ENCODE results near the gene KCNK2.
"Not testable (repeated sequence)": the region's sequence is repeated elsewhere in the genome, so short reads cannot be mapped to it uniquely, and the experiment has no call there.

KCNK2 gene

DNA sequence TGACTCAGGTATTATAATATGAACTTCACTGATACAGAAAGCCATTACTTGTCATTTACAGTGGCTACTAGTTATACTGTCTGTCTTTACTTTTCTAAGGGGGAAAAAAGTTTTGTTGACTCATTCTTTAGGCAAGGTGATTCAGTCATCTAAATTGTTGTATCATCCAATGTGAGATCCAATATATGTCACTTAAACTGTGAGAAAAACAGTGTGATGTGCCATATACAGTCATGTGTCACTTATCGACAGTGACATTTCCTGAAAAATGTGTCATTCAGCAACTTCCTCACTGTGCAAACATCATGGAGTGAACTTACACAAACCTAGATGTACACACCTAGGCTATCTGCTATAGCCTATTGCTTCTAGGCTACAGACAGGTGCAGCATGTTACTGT, 57.6 kb downstream of the KCNK2 start:
- H3K27me3 ChIP-seq (ENCODE audit: control insufficient read depth, insufficient read depth, low read length), result no peaks in the 10 kb centered on the region
- no peak overlapping the region for H3K4me3 ChIP-seq (ENCODE audit: low read length)
- no peak overlapping the region for H3K27ac ChIP-seq (ENCODE audit: low read depth, low read length)
- H3K4me1 ChIP-seq (ENCODE audit: control insufficient read depth, insufficient read depth, low read length), result no peaks in the 10 kb centered on the region
- H3K36me3 ChIP-seq (ENCODE audit: control insufficient read depth, insufficient read depth, low read length), result no peaks in the 10 kb centered on the region
- no peak overlapping the region for H3K9ac ChIP-seq (ENCODE audit: low read length)

DNA sequence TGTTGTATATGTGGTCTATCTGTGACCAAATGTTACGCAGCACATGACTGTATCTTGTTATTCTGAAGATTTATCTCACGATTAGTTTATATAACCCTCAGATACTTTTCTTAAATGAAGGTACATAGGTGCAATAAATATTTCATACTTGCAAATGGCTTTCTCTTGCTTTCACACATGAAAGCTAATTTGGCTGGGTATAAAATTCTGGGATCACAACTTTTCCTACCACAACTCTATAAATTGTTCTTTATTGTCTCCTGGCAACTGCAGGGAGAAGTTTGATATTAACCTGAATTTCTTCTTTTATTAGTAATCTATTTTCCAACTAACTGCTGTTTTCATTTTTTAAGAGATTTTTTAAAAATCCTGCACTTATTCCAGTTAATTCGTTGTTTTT, 58.9 kb downstream of the KCNK2 start:
- no peaks in the 10 kb centered on the region for H3K27me3 ChIP-seq (ENCODE audit: control insufficient read depth, insufficient read depth, low read length)
- no peaks in the 10 kb centered on the region for H3K36me3 ChIP-seq (ENCODE audit: control insufficient read depth, insufficient read depth, low read length)
- no peak overlapping the region for H3K27ac ChIP-seq (ENCODE audit: low read depth, low read length)
- no peak overlapping the region for H3K4me3 ChIP-seq (ENCODE audit: low read length)
- no peak overlapping the region for H3K9ac ChIP-seq (ENCODE audit: low read length)
- no peaks in the 10 kb centered on the region for H3K4me1 ChIP-seq (ENCODE audit: control insufficient read depth, insufficient read depth, low read length)

GRCh38 chr1:215143497-215143896, 61.0 kb downstream of the KCNK2 start:
- Histone ChIP-seq H3K27me3 (ENCODE audit: control insufficient read depth, insufficient read depth, low read length) (no peaks in the 10 kb centered on the region), H3K9ac (ENCODE audit: low read length) (no peak overlapping the region), H3K36me3 (ENCODE audit: control insufficient read depth, insufficient read depth, low read length) (no peaks in the 10 kb centered on the region), H3K4me1 (ENCODE audit: control insufficient read depth, insufficient read depth, low read length) (no peaks in the 10 kb centered on the region), H3K27ac (ENCODE audit: low read depth, low read length) (no peak overlapping the region), H3K4me3 (ENCODE audit: low read length) (no peak overlapping the region)

GRCh38 chr1:215146240-215146975, 63.9 kb downstream of the KCNK2 start:
- Histone ChIP-seq H3K27me3 (ENCODE audit: control insufficient read depth, insufficient read depth, low read length) (no peaks in the 10 kb centered on the region), H3K9ac (ENCODE audit: low read length) (no peak overlapping the region), H3K36me3 (ENCODE audit: control insufficient read depth, insufficient read depth, low read length) (no peaks in the 10 kb centered on the region), H3K27ac (ENCODE audit: low read depth, low read length) (no peak overlapping the region), H3K4me1 (ENCODE audit: control insufficient read depth, insufficient read depth, low read length) (no peaks in the 10 kb centered on the region), H3K4me3 (ENCODE audit: low read length) (no peak overlapping the region)

- Histone ChIP-seq H3K27ac (ENCODE audit: low read depth, low read length) (no peak overlapping the region), H3K4me1 (ENCODE audit: control insufficient read depth, insufficient read depth, low read length) (no peaks in the 10 kb centered on the region)
Observed at GRCh38 chr1:215147024-215147423, 64.5 kb downstream of the KCNK2 start.

DNA sequence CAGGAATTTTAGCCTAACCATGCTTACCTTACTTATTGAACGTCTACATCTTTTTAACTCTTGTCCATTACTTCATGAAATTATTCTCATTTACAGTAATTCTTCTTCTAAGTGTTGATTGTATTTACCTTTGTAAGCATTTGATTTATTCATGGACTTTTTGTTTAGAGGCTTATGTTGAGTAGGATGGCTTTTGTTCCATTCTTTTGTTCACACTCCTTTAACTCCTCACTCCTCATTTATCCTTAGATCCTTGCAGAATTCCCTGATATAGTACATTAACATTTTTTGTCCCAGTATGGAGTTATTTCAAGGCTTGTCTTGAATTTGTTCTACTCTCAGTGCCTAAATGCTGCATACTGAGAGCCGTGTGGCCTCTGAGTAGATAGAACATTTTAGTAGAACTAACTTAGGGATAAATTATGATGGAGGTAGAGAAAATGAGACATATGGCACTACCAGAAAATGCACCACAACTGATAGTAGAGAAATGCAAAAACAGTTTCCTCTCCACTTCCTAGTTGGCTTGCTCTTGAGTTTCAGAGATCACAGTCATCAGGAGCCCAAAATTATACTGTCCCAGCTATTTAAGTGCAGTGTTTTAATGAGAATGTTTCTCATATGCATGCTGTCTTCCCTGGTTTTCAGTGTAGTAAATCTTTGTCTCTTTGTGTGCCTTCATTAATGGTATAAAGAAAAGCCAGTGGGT, 69.5 kb downstream of the KCNK2 start:
- Histone ChIP-seq H3K36me3 (ENCODE audit: control insufficient read depth, insufficient read depth, low read length) (no peaks in the 10 kb centered on the region), H3K4me3 (ENCODE audit: low read length) (no peak overlapping the region), H3K4me1 (ENCODE audit: control insufficient read depth, insufficient read depth, low read length) (no peaks in the 10 kb centered on the region), H3K27me3 (ENCODE audit: control insufficient read depth, insufficient read depth, low read length) (no peaks in the 10 kb centered on the region), H3K9ac (ENCODE audit: low read length) (no peak overlapping the region), H3K27ac (ENCODE audit: low read depth, low read length) (no peak overlapping the region)

More at GRCh38 chr1:215147024-215147423, 64.5 kb downstream of the KCNK2 start:
- Histone ChIP-seq H3K27me3 (ENCODE audit: control insufficient read depth, insufficient read depth, low read length) (no peaks in the 10 kb centered on the region), H3K9ac (ENCODE audit: low read length) (no peak overlapping the region), H3K4me3 (ENCODE audit: low read length) (no peak overlapping the region), H3K36me3 (ENCODE audit: control insufficient read depth, insufficient read depth, low read length) (no peaks in the 10 kb centered on the region)

GRCh38 chr1:215156232-215156631, 73.7 kb downstream of the KCNK2 start:
- no peaks in the 10 kb centered on the region for H3K27me3 ChIP-seq (ENCODE audit: control insufficient read depth, insufficient read depth, low read length)
- no peak overlapping the region for H3K27ac ChIP-seq (ENCODE audit: low read depth, low read length)
- no peaks in the 10 kb centered on the region for H3K4me1 ChIP-seq (ENCODE audit: control insufficient read depth, insufficient read depth, low read length)
- no peak overlapping the region for H3K9ac ChIP-seq (ENCODE audit: low read length)
- H3K36me3 ChIP-seq (ENCODE audit: control insufficient read depth, insufficient read depth, low read length), result no peaks in the 10 kb centered on the region
- no peak overlapping the region for H3K4me3 ChIP-seq (ENCODE audit: low read length)

GRCh38 chr1:215160351-215160750, 77.8 kb downstream of the KCNK2 start:
- H3K9ac ChIP-seq (ENCODE audit: low read length), result no peak overlapping the region
- no peak overlapping the region for H3K27ac ChIP-seq (ENCODE audit: low read depth, low read length)
- H3K4me3 ChIP-seq (ENCODE audit: low read length), result no peak overlapping the region

GRCh38 chr1:215163144-215163543, 80.6 kb downstream of the KCNK2 start:
- not testable (repeated sequence) for H3K27me3 ChIP-seq (ENCODE audit: control insufficient read depth, insufficient read depth, low read length); H3K9ac ChIP-seq (ENCODE audit: low read length); H3K4me1 ChIP-seq (ENCODE audit: control insufficient read depth, insufficient read depth, low read length); H3K4me3 ChIP-seq (ENCODE audit: low read length); H3K36me3 ChIP-seq (ENCODE audit: control insufficient read depth, insufficient read depth, low read length); H3K27ac ChIP-seq (ENCODE audit: low read depth, low read length)

More at GRCh38 chr1:215160351-215160750, 77.8 kb downstream of the KCNK2 start:
- no peaks in the 10 kb centered on the region for H3K27me3 ChIP-seq (ENCODE audit: control insufficient read depth, insufficient read depth, low read length)
- no peaks in the 10 kb centered on the region for H3K36me3 ChIP-seq (ENCODE audit: control insufficient read depth, insufficient read depth, low read length)
- H3K4me1 ChIP-seq (ENCODE audit: control insufficient read depth, insufficient read depth, low read length), result no peaks in the 10 kb centered on the region

GRCh38 chr1:215166886-215167285, 84.3 kb downstream of the KCNK2 start:
- Histone ChIP-seq H3K36me3 (ENCODE audit: control insufficient read depth, insufficient read depth, low read length) (no peaks in the 10 kb centered on the region), H3K27me3 (ENCODE audit: control insufficient read depth, insufficient read depth, low read length) (no peaks in the 10 kb centered on the region), H3K9ac (ENCODE audit: low read length) (no peak overlapping the region), H3K4me1 (ENCODE audit: control insufficient read depth, insufficient read depth, low read length) (no peaks in the 10 kb centered on the region), H3K27ac (ENCODE audit: low read depth, low read length) (no peak overlapping the region), H3K4me3 (ENCODE audit: low read length) (no peak overlapping the region)

DNA sequence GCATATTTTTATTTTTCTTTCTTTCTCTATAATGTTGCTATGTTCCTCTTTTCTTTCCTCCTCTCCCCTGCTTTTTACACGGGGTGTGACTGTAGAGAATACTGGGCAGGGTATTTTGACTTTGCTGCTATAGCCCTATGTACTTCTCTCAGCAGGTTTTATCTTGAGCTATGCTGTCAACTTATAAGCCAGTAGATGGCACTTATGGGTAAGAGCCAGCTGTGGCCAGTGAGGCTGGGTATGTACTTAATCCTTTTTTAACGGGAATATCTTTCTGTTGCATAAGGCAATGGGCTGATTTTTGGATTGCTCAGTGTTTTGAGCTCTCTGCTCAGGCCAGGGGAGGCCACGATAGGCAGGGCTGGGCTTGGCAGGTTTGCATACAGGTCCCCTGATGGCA, 99.0 kb downstream of the KCNK2 start:
- H3K27ac ChIP-seq (ENCODE audit: low read depth, low read length), result no peak overlapping the region
- no peaks in the 10 kb centered on the region for H3K4me1 ChIP-seq (ENCODE audit: control insufficient read depth, insufficient read depth, low read length)
- no peak overlapping the region for H3K9ac ChIP-seq (ENCODE audit: low read length)
- no peaks in the 10 kb centered on the region for H3K27me3 ChIP-seq (ENCODE audit: control insufficient read depth, insufficient read depth, low read length)
- H3K4me3 ChIP-seq (ENCODE audit: low read length), result no peak overlapping the region
- no peaks in the 10 kb centered on the region for H3K36me3 ChIP-seq (ENCODE audit: control insufficient read depth, insufficient read depth, low read length)

- no peak overlapping the region for H3K27ac ChIP-seq (ENCODE audit: low read depth, low read length)
- no peak overlapping the region for H3K4me3 ChIP-seq (ENCODE audit: low read length)
- H3K9ac ChIP-seq (ENCODE audit: low read length), result no peak overlapping the region
Observed at GRCh38 chr1:215185067-215185620, 102.6 kb downstream of the KCNK2 start.

More at GRCh38 chr1:215185067-215185620, 102.6 kb downstream of the KCNK2 start:
- H3K4me1 ChIP-seq (ENCODE audit: control insufficient read depth, insufficient read depth, low read length), result no peaks in the 10 kb centered on the region
- H3K27me3 ChIP-seq (ENCODE audit: control insufficient read depth, insufficient read depth, low read length), result no peaks in the 10 kb centered on the region
- no peaks in the 10 kb centered on the region for H3K36me3 ChIP-seq (ENCODE audit: control insufficient read depth, insufficient read depth, low read length)
